Prostate gland (tissue), 2 donors: ENCODE data around the gene RUFY3.

Experiments used
- CTCF ChIP-seq, 4 experiments: fragments of 200-600 bp in 2 of 4; fragments of 450-650 bp in 2 of 4; sonication (generic) in 2 of 4; IDR thresholded peaks; 1 replicate in 3 of 4; 2 replicates in 1 of 4; pipeline ENCODE4 v1.5.1; 2016 to 2019; ENCODE audit warnings: antibody characterized with exemption in 4 of 4, mild to moderate bottlenecking in 2 of 4, moderate library complexity in 2 of 4
- POLR2A ChIP-seq: fragments of 450-650 bp; IDR thresholded peaks from one replicate; pipeline ENCODE4 v1.6.1; 2016; ENCODE audit warnings: antibody characterized with exemption, mild to moderate bottlenecking
- POLR2AphosphoS5 ChIP-seq: sonication (generic); formaldehyde crosslinking; IDR thresholded peaks from one replicate; pipeline ENCODE4 v1.6.1; 2017; ENCODE audit warnings: antibody characterized with exemption

GRCh38 chr4:70836081-70836480, 114.3 kb downstream of the RUFY3 start:
- TF ChIP-seq CTCF (IDR thresholded peaks at IDR 0.05) (no peak), POLR2AphosphoS5 (no peak), POLR2A (no peak)
